HepG2 (cell line): ENCODE results near the gene SPATA7. TPM values are rescaled to one million over a fixed set of nuclear protein-coding genes. Genes with fewer than 3 reads are reported as not detected.

ENCODE experiments used
- ATF1 ChIP-seq: IDR thresholded peaks from 2 replicates; pipeline ENCODE4 v1.6.1; 2016; ENCODE audit warnings: mild to moderate bottlenecking, control low read depth
- CENPT ChIP-seq: sonication (generic); formaldehyde crosslinking; IDR thresholded peaks from 2 replicates; pipeline ENCODE4 v1.8.0; 2022; ENCODE audit warnings: low read depth, mild to moderate bottlenecking, moderate library complexity, missing genetic modification reagents
- DNMT3B ChIP-seq: conservative IDR thresholded peaks from 2 replicates; pipeline ENCODE4 v1.6.1; 2016; ENCODE audit warnings: missing biosample characterization, control low read depth
- EHMT2 ChIP-seq: fragments of 200-600 bp; sonication (generic); IDR thresholded peaks from 2 replicates; pipeline ENCODE4 v1.7.0; 2017; ENCODE audit warnings: antibody characterized with exemption, low read depth, low read length, borderline replicate concordance
- ELF4 ChIP-seq: sonication (generic); formaldehyde crosslinking; IDR thresholded peaks from 2 replicates; pipeline ENCODE4 v1.5.0; 2020; ENCODE audit warnings: missing genetic modification reagents, mild to moderate bottlenecking, moderate library complexity, borderline replicate concordance
- ETV5 ChIP-seq: IDR thresholded peaks from 2 replicates; pipeline ENCODE4 v1.6.1; 2018; ENCODE audit warnings: missing biosample characterization, missing genetic modification reagents, inconsistent platforms, borderline replicate concordance
- FOXO1 ChIP-seq: sonication (generic); formaldehyde crosslinking; IDR thresholded peaks from 2 replicates; pipeline ENCODE4 v1.4.0; 2020; ENCODE audit warnings: missing genetic modification reagents
- HOXA5 ChIP-seq: sonication (generic); formaldehyde crosslinking; IDR thresholded peaks from 2 replicates; pipeline ENCODE4 v1.4.0; 2020; ENCODE audit warnings: missing genetic modification reagents
- NFIC ChIP-seq: IDR thresholded peaks from 2 replicates; pipeline ENCODE4 v1.6.1; 2012; ENCODE audit warnings: mild to moderate bottlenecking, low read length, inconsistent platforms
- NFYC ChIP-seq: IDR thresholded peaks from 2 replicates; pipeline ENCODE4 v1.6.1; 2016; ENCODE audit warnings: missing genetic modification reagents, missing compliant biosample characterization
- NR2C2 ChIP-seq: sonication (generic); formaldehyde crosslinking; IDR thresholded peaks from 2 replicates; pipeline ENCODE4 v1.4.0; 2020; ENCODE audit warnings: missing genetic modification reagents, mild to moderate bottlenecking, moderate library complexity, borderline replicate concordance
- TCF7 ChIP-seq: sonication (generic); IDR thresholded peaks from 2 replicates; pipeline ENCODE4 v1.6.1; 2016; ENCODE audit warnings: antibody characterized with exemption, low read depth
- YEATS4 ChIP-seq: sonication (generic); formaldehyde crosslinking; IDR thresholded peaks from 2 replicates; pipeline ENCODE4 v1.4.0; 2020; ENCODE audit warnings: missing genetic modification reagents, borderline replicate concordance
- ZBTB7A ChIP-seq: sonication (generic); formaldehyde crosslinking; IDR thresholded peaks from 2 replicates; pipeline ENCODE4 v1.8.0; 2022; ENCODE audit warnings: mild to moderate bottlenecking, missing genetic modification reagents
- ZFP62 ChIP-seq: sonication (generic); formaldehyde crosslinking; IDR thresholded peaks from 2 replicates; pipeline ENCODE4 v1.4.0; 2020; ENCODE audit warnings: missing genetic modification reagents
- ZNF331 ChIP-seq: sonication (generic); formaldehyde crosslinking; IDR thresholded peaks from 2 replicates; pipeline ENCODE4 v1.4.0; 2020; ENCODE audit warnings: missing genetic modification reagents
- ZNF484 ChIP-seq: sonication (generic); formaldehyde crosslinking; IDR thresholded peaks from 2 replicates; pipeline ENCODE4 v1.5.1; 2020; ENCODE audit warnings: mild to moderate bottlenecking, low read depth, missing genetic modification reagents, borderline replicate concordance
- ZZZ3 ChIP-seq: sonication (generic); formaldehyde crosslinking; IDR thresholded peaks from 2 replicates; pipeline ENCODE4 v1.4.0; 2020; ENCODE audit warnings: missing genetic modification reagents, mild to moderate bottlenecking, borderline replicate concordance
- polyA plus RNA-seq, 8 experiments: library from polyadenylated mRNA; depleted of rRNA in 3 of 8; stranded (reverse) in 7 of 8; unstranded in 1 of 8; fragments of >200 nt; fragmentation: Illumina TruSeq in 4 of 8; extraction: Trizol in 4 of 8; gene quantifications; 2 replicates each; pipeline versions ENCODE4 v1.2.1 to v1.2.3, GENCODE V29; 2011 to 2016; ENCODE audit warnings: low read depth in 4 of 8, missing spikeins in 1 of 8, mixed read lengths in 1 of 8; ENCODE audit not compliant: insufficient read depth in 1 of 8
- total RNA-seq, 5 experiments: library from RNA; depleted of rRNA; stranded (reverse); fragments of >200 nt; fragmentation: Illumina TruSeq; extraction: Trizol; gene quantifications; 2 replicates each; pipeline ENCODE4 v1.2.3, GENCODE V29; 2016; ENCODE audit warnings: low read depth in 1 of 5
- TF ChIP-seq, protein P1 (sequence below): sonication (generic); formaldehyde crosslinking; IDR thresholded peaks from 2 replicates; pipeline ENCODE4 v1.4.0; 2020; ENCODE audit warnings: missing genetic modification reagents
- TF ChIP-seq, protein P2 (sequence below): IDR thresholded peaks from 2 replicates; pipeline ENCODE4 v1.6.1; 2012; ENCODE audit warnings: inconsistent platforms
- TF ChIP-seq, protein P3 (sequence below): sonication (generic); formaldehyde crosslinking; IDR thresholded peaks from 2 replicates; pipeline ENCODE4 v1.4.0; 2020; ENCODE audit warnings: missing genetic modification reagents, borderline replicate concordance

The SPATA7 gene
- total and polyA plus RNA-seq, 2 of the 13 experiments (the other 11 are each of a cell fraction or from before 2014, with no cell fraction given), result 3.6 to 5.5 TPM

DNA sequence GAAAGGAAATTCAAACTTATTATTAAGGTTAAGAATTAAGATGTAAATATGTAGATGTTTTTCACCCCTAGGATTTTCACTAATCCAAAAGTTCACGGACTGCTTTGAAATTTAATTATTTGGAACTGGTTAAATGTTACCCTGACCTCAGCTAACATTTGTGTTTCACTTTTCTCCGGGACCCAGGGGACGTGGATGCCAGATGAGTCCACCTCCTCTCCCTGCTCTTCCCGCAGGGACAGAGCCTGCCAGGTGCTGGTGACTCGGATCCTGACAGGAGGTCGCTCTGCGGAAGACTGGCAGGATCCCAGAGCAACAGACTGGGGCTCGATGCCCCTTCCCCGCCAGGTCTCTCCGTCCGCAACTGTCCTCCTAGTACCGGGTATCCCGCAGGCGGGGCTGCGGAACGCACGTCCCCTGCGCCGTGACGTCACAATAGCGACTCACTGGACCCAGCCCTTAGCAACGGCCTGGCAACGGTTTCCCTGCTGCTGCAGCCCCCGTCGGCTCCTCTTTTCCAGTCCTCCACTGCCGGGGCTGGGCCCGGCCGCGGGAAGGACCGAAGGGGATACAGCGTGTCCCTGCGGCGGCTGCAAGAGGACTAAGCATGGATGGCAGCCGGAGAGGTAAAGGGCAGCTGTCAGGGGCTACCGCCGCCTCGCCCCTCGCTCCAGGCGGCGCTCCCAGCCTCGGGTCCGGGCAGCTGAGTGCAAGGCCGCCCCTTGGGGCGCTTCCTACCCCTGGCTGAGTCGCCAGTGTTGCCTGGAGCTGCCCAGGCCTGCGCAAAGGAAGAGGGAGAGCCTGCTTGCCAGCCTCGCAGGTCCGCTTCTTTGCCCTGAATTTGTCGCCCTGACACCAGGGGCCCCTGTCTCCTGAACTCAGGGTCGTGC is at the start of gene SPATA7 (continued):
- TF ChIP-seq, protein P1, sequence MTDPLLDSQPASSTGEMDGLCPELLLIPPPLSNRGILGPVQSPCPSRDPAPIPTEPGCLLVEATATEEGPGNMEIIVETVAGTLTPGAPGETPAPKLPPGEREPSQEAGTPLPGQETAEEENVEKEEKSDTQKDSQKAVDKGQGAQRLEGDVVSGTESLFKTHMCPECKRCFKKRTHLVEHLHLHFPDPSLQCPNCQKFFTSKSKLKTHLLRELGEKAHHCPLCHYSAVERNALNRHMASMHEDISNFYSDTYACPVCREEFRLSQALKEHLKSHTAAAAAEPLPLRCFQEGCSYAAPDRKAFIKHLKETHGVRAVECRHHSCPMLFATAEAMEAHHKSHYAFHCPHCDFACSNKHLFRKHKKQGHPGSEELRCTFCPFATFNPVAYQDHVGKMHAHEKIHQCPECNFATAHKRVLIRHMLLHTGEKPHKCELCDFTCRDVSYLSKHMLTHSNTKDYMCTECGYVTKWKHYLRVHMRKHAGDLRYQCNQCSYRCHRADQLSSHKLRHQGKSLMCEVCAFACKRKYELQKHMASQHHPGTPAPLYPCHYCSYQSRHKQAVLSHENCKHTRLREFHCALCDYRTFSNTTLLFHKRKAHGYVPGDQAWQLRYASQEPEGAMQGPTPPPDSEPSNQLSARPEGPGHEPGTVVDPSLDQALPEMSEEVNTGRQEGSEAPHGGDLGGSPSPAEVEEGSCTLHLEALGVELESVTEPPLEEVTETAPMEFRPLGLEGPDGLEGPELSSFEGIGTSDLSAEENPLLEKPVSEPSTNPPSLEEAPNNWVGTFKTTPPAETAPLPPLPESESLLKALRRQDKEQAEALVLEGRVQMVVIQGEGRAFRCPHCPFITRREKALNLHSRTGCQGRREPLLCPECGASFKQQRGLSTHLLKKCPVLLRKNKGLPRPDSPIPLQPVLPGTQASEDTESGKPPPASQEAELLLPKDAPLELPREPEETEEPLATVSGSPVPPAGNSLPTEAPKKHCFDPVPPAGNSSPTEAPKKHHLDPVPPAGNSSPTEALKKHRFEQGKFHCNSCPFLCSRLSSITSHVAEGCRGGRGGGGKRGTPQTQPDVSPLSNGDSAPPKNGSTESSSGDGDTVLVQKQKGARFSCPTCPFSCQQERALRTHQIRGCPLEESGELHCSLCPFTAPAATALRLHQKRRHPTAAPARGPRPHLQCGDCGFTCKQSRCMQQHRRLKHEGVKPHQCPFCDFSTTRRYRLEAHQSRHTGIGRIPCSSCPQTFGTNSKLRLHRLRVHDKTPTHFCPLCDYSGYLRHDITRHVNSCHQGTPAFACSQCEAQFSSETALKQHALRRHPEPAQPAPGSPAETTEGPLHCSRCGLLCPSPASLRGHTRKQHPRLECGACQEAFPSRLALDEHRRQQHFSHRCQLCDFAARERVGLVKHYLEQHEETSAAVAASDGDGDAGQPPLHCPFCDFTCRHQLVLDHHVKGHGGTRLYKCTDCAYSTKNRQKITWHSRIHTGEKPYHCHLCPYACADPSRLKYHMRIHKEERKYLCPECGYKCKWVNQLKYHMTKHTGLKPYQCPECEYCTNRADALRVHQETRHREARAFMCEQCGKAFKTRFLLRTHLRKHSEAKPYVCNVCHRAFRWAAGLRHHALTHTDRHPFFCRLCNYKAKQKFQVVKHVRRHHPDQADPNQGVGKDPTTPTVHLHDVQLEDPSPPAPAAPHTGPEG (CRISPR knock-in tag), result peak; percentile 62; the same call in 1 of the 2 replicates
- no peak for TF ChIP-seq CENPT (CRISPR knock-in tag)
- TF ChIP-seq TCF7, result no peak
- peak; percentile 95 for TF ChIP-seq ATF1
- no peak for TF ChIP-seq NFYC (CRISPR knock-in tag)
- no peak for TF ChIP-seq EHMT2
- TF ChIP-seq, protein P2, sequence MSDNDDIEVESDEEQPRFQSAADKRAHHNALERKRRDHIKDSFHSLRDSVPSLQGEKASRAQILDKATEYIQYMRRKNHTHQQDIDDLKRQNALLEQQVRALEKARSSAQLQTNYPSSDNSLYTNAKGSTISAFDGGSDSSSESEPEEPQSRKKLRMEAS, result peak; percentile 62
- 0 out of 2 replicates have a peak, but pooled peaks have one; percentile 30 for TF ChIP-seq NR2C2 (CRISPR knock-in tag)
- no peak for TF ChIP-seq YEATS4 (CRISPR knock-in tag)
- TF ChIP-seq FOXO1 (CRISPR knock-in tag), result no peak
- TF ChIP-seq ZZZ3 (CRISPR knock-in tag), result no peak
- no peak for TF ChIP-seq NFIC
- TF ChIP-seq, protein P3, sequence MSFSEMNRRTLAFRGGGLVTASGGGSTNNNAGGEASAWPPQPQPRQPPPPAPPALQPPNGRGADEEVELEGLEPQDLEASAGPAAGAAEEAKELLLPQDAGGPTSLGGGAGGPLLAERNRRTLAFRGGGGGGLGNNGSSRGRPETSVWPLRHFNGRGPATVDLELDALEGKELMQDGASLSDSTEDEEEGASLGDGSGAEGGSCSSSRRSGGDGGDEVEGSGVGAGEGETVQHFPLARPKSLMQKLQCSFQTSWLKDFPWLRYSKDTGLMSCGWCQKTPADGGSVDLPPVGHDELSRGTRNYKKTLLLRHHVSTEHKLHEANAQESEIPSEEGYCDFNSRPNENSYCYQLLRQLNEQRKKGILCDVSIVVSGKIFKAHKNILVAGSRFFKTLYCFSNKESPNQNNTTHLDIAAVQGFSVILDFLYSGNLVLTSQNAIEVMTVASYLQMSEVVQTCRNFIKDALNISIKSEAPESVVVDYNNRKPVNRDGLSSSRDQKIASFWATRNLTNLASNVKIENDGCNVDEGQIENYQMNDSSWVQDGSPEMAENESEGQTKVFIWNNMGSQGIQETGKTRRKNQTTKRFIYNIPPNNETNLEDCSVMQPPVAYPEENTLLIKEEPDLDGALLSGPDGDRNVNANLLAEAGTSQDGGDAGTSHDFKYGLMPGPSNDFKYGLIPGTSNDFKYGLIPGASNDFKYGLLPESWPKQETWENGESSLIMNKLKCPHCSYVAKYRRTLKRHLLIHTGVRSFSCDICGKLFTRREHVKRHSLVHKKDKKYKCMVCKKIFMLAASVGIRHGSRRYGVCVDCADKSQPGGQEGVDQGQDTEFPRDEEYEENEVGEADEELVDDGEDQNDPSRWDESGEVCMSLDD (CRISPR knock-in tag), result no peak
- TF ChIP-seq ZFP62, result no peak
- peak; percentile 63; the same call in 1 of the 2 replicates for TF ChIP-seq ZNF331 (CRISPR knock-in tag)
- no peak for TF ChIP-seq DNMT3B (CRISPR knock-in tag)
- TF ChIP-seq ETV5 (CRISPR knock-in tag), result peak; percentile 38; the same call in 1 of the 2 replicates
- 0 out of 2 replicates have a peak, but pooled peaks have one; percentile 62 for TF ChIP-seq HOXA5 (CRISPR knock-in tag)
- no peak for TF ChIP-seq ZNF484 (CRISPR knock-in tag)
- TF ChIP-seq ELF4, result no peak; the same call in 1 of the 2 replicates
- TF ChIP-seq ZBTB7A (CRISPR knock-in tag), result no peak
